NCI-H2029 (cell line): ENCODE data around the gene NUMB.

Experiments used
- DNase-seq: peaks from one replicate; lab custom pipeline; 2025; lab: John Stamatoyannopoulos, UW

NUMB gene

DNA sequence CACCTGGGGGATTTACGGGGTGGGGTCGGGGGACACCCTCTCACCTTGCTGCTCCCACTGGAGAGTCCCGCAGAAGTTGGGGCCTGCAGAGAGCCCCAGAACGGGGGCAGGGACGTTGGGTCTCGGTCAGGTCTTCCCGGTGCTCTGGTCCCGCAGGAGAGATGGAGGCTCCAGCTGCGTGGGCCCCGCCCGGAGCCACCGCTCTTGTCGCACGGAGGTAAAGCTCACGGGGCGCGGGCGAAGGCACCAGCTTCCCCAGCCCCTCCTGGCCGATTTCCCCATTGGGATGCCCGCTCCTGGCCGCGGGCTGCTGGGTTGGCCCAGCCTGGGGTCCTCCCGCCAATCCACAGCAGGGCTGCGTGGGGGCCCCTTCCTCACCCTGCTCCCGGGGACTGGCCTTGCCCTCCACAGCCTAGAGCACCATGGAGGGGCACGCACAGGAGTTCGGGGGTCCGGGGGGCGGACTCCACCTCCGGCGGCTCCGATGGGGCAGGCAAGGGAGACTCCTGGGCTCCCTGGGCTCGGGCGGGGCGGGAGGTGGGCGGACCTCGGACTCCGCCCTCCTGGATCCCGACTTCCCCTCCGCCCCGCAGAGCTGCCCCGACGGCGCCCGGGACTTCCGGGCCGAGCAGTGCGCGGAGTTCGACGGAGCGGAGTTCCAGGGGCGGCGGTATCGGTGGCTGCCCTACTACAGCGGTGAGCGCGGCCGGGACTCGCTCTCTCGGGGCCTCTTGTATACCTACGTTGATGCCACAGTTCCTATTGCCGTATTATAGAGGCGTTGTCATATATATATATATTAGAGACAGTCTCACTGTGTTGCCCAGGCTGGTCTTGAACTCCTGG is 212.6 kb downstream of the NUMB start:
- DNase-seq, result no peak

DNA sequence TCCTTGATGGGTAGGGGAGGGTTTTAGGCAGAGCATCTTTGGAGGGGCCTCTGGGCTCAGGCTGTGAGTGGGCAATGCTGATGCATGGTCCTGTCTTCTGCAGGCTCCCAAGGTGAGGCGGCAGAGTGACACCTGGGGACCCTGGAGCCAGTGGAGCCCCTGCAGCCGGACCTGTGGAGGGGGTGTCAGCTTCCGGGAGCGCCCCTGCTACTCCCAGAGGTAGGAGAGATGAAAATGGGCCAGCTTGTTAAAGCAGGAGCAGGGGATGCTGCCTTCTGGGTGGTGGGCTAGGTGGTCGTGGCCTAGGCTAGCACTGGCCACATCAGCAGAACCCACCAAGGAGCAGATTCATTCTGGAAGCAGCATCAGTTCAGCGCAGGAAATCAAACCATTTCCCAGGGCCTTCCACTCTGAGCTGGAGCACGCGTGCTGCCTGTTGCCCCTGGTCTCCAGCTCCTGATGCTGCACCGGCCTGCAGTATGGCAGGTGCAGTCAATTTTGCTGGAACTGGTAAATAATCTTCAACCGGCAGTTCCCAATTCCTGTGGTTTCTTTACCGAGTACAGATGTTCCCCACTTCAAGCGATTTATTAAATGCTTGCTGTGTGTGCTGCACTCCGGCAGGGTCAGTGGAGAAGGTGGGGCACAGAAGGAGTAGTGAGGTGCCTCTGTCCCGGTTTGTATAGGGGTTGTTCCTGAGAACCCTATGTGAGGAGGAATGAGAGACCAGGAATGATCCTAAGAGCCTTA is 213.6 kb downstream of the NUMB start:
- no peak for DNase-seq

DNA sequence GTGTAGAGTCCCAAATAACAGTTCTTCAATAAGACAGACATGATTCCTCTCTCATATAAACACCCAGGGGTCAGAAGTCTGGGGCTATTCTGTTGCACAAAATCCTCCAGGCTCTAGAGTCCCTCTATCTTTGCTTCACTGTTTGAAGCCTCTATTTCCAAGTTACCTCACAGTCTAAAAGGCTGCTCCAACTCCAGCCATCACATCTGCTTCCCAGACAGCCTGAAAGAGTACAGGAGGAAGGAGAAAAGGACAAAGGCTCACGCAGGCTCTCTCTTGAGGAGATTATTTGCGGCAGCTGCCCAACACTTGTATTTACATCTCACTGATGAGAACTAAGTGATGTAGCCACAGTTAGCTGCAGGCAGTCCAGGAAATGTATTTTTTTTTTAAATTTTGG is 214.6 kb downstream of the NUMB start:
- DNase-seq, result no peak

DNA sequence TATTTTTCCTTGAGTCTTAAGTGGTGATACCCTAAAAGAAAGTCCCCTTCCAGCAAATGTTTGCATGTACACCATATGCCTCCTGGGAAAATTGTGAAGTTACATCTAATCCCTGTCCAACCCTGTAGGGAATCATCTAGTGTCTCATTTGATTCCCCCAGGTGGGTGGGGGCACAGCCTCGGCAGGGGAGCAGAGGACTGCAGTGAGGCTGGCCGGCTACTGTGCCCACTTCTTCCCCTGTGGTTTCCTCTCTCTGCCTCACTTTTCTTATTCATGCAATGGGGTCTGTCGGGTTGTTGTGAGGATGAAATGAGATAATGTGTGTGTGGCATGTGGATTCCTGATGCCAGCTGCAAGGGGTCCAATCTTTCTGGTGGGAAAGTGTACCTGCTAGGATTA is 215.0 kb downstream of the NUMB start:
- DNase-seq, result no peak

DNA sequence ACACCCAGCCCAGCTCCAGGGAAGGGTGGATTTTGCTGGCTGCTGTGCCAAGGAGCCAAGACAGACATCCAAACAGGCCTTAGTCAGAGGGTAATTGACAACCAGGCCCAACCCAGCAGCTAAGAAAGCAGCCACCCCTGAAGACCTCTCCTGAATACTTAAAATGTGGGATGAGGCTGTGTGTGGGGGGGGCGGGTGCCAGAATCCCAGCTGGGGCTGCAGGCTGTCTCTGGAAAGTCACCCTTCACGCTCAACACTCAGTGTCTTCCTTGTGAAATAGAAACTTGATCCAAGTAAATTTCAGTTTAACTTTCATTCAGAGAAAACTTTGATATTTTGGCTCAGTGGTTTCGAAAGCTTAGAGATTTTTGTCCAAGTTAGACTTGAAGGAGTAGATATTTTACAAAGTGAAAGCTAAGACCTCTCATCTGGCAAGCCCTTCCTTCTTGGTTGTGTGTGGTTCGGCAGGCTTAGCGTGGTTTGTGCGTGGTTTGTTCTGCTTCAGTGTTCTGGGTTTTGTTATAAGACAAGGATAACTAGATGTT is 215.9 kb downstream of the NUMB start:
- DNase-seq, result no peak

DNA sequence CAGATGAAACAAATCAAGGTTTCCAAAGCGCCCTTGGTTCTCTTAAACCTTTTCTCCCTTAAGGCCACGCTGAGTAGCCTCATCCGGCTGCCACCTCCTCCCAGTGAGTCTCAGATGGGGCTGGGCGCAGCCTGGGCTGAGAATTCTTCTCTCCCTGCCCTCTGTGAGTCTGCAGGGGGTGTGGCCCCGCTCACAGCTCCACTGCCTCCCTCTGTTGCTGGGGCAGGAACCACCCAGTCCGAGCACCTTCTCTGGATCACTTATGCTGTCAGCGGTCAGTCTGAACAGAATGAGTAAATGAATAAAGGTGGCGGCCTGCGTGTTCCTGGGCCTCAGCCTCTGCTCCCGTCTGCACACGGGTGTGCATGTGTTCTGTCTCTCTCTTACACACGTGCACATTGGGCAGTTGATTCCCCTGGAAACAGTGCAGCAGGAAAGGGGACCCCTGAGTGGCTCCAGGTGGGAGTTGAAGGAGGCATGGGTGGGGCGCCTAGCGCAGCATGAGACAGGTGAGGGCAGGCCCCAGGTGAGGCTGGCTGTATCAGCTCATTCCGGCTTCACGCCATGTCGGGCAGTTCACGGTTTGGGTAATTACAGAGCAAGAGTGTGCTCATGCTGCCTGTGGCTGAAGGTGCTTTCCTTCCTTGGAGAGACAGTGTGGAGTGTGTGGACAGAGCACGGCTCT is 216.7 kb downstream of the NUMB start:
- DNase-seq, result no peak

DNA sequence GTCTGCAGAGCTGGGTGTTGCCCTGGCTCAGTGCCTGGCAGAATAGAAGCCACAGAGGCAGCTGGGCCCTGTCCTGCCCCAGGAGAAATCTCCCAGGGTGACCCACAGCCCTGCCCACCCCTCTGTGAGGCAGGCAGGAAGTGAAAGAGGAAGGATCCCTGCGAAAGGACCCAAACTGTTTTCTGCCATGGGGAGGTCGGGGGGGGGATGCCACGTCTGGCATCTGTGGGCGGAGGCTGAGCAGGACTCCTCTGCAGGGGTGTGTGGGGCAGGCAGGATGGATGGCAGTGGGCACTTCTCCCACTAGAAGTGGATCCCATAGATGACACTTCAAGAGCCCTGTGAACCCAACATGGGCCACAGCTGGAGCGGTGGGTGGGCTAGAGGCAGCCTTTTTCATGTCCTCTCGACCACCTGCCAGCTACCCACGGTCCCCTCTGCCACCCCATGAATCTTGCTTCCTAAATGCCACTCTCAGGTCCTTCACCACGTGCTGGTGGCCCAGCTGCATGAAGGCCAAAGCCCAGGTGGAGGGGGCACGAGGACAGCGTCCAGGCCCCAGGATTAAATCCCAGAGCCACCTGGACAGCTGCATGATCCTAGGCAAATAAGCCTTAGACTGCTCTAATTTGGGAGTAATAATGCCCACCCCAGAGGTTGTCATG is 217.4 kb downstream of the NUMB start:
- no peak for DNase-seq

DNA sequence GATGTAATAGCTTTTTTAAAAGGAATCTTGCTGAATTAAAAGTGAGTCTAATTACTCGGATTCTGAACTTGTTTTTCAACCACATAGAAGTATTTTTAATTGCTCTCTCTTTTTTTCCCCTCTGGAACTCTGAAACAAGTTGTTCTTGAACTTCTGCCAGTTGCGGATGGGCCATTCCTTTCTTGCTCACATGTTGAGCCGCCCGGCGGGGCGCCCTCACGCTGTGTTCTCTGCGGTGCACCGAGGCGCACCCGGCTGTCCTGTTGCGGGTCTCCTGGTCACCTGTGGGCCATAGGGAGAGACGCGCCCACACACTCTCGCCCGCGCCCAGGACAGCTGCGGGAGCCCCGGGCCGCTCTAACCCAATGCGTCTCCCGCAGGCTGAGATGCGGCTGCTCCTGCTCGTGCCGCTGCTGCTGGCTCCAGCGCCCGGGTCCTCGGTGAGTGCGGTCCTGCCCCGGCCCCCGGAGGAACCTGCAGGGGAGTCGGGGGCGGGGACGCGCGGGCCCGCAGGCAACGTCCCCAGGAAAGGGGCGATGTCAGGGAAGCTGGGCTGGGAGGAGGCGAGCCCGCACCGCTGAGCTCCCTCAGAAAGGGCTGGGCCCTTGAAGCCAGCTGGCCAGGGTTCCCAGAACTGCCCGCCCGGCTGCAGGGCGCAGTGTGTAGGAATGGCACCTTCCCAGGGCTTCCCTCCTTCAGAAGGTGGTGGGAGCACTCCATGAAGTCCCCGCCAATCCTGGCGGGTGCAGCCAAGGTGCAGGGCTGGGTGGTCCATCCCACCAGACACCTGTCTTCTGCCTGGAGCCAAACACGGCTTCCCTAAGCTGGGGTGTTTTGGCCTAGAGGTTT is 218.7 kb downstream of the NUMB start:
- no peak for DNase-seq

DNA sequence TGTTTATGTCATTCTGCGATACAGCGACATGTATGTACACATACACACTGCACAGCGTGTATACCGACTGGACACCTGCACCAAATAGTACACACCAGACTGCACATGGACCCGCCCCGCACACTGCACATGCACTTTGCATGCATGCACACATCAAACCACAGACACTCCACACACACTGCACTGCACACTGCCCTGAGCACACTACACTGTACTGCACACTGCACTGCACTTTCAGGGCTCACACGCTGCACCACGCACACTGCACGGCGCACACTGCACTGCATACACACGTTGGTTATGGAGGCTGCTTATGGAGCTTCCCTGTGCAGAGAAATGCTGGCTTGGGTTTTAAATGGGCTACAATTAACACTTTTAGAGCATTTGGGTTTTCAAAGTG is 219.4 kb downstream of the NUMB start:
- no peak for DNase-seq

DNA sequence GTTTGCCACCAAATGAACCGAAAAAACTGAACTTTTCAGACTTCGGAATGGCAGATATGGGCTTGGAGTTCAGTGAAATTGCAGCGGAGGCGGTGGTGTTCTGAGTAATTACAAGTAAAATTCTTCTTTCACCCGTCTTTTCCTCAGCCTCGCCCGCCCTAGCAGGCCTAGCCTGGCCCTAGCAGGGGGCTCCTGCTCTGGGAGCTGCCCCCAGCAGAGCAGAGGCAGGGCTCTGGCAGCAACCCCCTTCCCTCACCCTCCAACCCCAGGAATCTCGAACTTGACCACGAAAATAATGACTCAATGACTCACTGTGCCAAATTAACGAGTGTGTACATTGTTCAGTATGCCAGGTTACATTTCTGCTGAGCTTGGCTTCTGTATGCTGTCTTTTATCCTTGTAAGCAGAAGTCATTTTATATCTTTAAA is 219.9 kb downstream of the NUMB start:
- no peak for DNase-seq

DNA sequence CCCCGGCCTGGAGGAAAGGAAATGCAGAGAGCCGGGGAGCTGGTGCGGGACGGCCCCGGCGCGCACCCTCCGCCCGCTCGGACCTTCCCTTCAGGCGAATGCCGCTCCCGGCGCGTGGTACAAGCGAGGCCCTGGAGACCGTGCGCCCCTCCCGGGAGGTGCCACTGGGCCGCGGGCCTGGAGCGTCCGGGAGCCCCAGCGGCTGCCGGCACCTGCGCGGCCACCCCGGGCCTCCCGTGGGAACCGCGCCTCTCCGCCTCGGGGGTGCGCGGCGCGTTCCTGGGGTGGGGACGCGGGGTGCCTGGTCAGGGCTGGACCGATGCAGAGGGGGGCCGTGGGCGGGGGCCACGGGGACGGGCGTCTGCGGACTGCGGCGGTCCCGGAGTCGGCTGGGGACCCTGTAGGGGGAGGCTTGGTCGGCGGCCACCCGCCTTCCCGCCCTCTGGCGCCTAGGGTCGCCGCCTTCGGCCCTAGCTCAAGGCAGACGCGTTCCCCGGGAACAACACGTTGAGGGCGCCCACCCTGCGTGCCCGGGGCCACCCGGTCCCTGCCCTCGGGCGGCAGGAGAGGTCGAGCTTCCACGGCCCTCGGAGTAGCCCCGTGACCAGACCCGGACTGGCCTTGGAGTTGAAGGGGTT is 220.4 kb downstream of the NUMB start:
- DNase-seq, result no peak

DNA sequence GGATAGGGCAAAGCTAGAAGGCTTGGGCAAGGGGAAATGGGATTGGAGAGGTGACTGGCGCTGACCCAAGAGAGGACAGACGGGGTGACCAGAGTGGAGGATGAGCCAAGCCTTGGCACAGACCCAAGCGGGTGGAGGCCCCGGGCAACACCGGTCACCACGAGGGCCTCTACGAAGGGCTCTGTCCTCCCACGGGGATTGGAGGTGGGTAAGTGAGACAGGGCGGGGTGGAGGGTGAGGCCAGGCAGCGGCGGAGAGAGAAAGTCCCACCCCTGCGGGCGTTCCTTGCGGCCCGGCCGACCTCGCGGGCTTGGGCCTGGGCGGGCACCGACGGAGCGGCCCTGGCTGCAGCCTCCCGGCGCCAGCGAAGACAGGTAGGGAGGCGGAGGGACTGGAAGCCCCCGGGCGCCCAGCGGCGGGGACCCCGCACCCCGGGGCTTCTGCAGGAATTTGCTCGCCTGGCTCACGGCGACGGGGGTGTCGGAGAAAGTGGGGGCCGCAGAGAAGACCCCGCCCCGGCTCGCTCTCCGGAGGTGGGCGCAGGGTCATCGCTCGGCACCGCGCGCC is 221.0 kb downstream of the NUMB start, which contains the start of gene PAPLN:
PAPLN (plus strand) TSS at position 288 of the 567 bp plus-strand sequence. CDS start 2,273 bp downstream, outside the sequence.
- peak; percentile 23 for DNase-seq

DNA sequence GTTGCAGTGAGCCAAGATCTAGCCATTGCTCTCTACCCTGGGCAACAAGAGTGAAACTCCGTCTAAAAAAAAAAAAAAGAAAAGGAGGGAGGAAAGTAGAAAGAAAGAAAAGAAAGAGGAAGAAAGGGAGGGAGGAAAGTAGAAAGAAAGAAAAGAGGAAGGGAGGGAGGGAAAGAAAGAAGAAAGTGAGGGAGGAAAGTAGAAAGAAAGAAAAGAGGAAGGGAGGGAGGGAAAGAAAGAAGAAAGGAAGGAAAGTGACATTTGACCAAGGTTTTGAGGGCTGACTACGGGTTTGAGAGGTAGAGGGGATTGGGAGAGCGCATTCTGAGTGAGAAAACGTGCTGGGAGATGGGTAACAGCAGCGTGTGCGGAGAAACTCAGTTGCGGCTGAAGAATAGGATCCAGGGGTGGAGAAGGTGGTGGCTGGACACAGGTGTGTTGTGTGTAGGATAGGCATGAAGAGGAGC is 221.6 kb downstream of the NUMB start:
- DNase-seq, result no peak

DNA sequence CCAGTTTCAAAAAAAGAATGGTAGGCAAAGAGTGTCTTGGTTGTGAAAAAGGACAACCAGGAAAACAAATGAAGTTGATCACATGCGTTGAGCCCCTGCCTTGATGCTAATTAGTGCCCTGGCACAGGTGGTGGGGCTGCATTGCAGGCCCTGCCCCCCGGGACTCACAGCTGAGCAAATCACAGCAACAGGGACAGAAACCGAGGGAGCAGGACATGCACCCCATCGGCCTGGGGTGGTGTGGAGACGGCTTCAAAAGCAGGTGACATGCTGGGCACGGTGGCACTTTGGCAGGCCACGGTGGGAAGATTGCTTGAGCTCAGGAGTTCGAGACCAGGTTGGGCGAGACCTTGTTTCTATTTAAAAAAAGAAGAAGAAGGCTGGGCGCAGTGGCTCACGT is 222.2 kb downstream of the NUMB start:
- no peak for DNase-seq

DNA sequence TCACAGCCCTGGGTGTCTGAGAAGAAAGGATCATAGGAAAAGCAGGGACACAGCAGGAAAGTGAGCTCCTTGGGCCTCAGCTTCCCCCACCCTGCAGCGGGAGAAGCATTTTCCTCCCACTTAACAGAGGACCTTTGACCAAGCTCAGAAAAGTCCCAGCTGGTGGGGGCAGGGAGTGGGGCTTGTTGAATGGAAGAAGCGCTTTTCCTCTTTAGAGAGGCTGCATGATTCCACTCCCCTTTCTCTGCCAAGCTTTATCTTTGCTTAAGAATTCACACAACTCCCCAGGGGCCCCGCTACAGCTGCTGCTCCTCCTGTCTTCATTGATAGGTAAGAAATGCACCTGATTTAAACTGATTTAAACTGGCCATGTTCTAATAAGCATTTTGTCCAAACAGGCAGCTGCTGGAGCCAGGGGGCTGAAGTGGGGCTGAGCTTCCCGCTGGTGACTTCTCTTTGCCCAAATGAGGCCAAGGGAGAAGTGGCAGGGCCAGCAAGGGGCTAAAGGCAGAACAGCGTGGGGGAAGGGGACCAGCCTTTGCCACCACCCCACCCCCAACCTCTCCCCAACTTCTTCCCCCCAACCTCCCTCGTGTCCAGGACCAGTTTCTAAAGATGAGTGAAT is 222.7 kb downstream of the NUMB start:
- DNase-seq, result no peak

DNA sequence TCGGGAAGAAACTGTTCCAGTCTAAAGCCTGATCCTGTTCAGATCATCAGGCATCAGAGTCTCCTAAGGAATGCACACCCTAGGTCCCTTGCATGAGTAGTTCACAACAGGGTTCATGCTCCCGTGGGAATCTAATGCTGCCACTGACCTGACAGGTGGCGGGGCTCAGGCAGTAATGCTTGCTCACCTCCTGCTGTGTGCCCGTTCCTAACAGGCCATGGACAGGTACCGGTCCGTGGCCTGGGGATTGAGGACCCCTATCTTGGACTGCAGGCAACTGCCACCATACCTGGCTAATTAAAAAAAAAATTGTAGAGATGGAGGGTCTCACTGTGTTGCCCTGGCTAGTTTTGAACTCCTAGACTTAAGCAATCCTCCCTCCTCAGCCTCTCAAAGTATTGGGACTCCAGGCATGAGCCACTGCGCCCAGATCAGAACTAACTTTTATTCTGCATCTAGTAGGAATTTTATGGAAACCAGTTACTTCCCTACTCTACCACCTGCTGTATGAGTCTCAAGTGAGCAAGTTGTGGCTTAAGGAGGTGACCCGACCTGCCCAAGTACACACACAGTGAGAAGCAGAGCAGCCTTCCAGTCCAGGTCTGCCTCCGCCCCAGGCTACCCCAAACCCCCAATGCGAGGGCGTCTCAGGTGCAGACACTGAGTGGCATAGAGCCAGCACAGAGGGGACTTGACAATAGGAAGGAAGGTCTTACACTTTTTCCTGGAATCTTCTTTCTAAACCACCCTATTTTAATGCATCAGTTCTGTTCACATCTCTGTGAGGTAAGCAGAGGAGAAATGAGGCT is 223.6 kb downstream of the NUMB start:
- no peak for DNase-seq

DNA sequence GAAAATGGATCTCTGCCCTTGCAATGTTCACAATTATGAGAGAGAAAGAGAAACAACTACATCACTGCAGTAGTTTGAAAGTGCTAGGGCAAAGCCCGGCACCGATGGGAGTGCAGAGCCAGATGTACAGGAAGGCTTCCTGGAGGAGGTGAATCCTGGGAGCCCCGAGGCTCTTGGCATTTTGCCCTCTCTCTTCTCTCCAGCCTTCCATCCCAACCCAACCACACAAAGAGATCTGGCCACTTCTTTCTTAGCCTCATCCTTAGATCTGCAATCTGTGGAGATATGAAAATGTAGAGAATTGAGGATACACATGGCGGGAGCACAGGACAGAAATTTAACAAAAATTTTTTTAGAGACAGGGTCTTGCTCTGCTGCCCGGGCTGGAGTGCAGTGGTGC is 224.3 kb downstream of the NUMB start:
- no peak for DNase-seq

DNA sequence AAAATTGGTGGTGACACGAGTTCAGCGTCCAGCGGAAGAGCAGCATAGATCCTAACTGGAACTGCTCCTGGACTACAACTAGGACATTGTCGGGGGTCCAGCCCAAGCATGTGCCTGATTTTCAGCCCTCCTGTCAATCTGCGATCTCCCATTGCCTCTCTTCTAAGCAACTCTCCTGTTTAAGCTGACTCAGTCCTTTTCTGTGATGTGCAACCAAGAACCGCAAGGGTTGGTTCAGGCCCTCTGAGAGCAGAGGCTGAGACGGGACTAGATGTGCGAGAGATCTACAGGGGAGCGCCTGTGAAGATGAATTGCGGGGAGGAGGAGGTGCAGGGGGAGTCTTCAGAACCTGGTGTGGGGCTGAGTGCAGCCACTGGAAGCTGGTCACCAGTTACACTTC is 224.8 kb downstream of the NUMB start:
- DNase-seq, result no peak

DNA sequence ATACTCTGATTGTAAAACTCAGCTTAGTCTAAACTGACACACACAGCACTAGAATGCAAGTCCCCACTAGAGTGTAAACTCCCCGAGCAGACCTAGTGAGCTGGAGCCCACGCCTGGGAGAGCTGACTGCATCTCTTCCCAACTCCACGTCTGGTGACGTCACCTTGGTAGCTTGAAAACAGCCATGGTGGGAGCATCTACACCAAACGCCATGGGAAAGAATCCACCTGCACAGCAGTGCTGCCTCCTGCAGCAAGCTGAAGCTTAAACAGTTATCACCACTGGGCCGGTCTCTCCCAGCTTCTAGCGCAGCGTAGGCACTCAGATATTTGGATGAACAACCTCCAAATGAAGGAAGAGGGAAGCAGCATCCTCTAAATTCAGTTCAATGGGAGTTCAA is 225.4 kb downstream of the NUMB start:
- no peak for DNase-seq
